Femur (tissue), 1 donor: ENCODE measurements around the gene NDUFAF3.
A peak's percentile ranks its signal among the peaks of the same experiment; 100 is the strongest.
"Not testable (repeated sequence)": the region's sequence is repeated elsewhere in the genome, so short reads cannot be mapped to it uniquely, and the experiment has no call there.

Experiments
- DNase-seq: peaks from one replicate; pipeline ENCODE4 v3.0.0-alpha.2; 2017

NDUFAF3 gene

DNA sequence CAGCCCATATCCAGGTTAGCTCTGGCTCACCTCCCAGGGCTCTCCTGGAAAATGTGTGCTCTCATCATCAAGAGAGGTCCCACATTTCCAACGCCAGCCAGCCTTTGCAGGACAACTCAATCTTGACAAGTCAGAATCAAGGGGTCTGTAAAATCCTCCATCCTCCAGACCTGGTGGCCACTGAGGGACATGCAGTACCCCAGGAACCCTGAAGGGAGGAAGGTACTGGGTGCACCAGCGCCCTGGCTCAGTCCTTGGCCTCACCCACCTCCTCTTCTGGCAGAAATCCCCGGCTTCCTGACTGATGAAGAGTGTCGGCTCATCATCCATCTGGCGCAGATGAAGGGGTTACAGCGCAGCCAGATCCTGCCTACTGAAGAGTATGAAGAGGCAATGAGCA, 20.8 kb upstream of the NDUFAF3 start:
- no peak for DNase-seq

DNA sequence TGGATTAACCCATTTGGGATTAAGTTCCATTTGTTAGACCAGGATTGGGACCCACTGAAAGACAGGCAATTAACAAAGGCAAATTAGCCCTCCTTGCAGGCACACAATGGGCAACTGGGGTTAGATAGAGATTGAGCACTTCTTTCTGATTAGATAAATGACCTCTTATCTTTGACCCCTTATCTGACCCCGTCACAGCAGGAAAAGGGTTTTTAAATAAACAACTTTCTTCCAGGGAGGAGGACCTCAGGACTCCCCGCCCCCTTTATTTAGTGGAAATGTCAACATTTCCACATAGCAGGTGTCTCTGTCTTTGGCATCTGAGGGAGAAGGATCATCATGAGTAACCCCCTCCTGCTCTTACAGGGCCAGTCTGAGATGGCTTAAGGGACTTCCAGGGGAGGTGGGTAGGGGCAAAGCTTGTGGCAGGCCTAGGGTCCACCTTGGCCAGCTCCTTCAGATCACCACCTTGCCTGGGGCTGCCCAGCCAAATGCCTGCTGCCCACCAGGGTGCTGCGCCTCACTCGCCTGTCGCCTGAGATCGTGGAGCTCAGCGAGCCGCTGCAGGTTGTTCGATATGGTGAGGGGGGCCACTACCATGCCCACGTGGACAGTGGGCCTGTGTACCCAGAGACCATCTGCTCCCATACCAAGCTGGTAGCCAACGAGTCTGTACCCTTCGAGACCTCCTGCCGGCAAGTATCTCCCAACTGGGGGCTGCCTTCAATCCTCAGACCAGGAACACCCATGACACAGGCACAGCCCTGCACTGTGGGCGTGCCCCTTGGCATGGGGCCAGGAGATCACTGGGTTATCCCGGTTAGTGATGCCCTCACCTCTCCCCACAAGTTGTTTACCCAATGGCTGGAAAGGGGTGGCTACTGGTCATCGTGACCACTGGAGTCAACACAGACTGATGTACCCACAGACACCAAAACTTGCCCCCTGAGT, 17.3 kb upstream of the NDUFAF3 start:
- peak; percentile 63 for DNase-seq

DNA sequence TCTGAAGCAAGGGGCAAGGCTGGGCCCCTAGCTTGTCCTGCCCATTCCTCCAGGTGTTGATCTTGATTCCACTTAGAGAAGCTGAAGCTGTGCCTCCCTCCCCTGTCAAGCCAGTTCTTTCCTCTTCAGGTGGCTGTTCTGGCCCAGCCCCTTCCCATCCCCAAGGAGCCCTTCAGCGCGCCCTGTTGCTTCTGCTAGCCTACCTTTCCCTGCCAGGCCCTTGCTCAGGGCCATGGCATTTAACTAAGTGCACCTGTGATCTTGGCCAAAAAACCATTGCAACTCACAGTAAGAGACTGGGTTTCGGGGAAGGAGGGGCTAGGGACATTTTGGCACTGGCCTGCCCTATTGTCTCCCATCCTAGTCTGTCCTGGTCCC, 16.6 kb upstream of the NDUFAF3 start:
- DNase-seq = no peak

DNA sequence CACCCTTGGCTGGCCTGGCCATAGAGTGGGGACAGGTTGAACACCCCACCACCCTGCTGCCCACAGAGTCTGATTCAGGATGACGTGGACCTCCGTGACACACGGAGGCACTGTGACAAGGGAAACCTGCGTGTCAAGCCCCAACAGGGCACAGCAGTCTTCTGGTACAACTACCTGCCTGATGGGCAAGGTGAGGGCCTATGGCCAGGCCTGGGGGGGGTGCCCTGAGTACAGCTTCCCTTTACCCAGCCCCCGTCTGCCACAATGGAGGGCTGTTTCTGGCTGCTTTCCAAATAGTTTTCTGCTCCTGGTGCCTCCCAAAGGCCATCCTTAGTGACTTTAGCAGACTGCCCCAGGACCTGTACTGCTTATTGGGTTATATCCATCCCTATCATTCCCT, 15.9 kb upstream of the NDUFAF3 start:
- DNase-seq = no peak

DNA sequence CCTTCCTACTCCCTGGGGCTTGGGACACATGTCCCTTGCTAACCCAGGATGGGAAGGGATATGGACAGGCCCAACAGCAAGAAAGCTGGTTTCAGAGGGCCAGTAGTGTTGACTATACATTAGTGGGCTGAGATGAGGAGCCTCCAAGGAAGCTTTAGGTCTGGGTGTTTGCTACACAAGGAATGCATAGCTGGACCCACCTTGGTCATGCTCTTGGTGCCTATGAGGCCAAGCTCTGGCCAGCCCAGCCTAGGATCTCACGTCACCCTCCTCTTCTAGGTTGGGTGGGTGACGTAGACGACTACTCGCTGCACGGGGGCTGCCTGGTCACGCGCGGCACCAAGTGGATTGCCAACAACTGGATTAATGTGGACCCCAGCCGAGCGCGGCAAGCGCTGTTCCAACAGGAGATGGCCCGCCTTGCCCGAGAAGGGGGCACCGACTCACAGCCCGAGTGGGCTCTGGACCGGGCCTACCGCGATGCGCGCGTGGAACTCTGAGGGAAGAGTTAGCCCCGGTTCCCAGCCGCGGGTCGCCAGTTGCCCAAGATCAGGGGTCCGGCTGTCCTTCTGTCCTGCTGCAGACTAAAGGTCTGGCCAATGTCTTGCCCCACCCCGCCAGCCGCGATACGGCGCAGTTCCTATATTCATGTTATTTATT, 15.4 kb upstream of the NDUFAF3 start:
- peak; percentile 62 for DNase-seq

DNA sequence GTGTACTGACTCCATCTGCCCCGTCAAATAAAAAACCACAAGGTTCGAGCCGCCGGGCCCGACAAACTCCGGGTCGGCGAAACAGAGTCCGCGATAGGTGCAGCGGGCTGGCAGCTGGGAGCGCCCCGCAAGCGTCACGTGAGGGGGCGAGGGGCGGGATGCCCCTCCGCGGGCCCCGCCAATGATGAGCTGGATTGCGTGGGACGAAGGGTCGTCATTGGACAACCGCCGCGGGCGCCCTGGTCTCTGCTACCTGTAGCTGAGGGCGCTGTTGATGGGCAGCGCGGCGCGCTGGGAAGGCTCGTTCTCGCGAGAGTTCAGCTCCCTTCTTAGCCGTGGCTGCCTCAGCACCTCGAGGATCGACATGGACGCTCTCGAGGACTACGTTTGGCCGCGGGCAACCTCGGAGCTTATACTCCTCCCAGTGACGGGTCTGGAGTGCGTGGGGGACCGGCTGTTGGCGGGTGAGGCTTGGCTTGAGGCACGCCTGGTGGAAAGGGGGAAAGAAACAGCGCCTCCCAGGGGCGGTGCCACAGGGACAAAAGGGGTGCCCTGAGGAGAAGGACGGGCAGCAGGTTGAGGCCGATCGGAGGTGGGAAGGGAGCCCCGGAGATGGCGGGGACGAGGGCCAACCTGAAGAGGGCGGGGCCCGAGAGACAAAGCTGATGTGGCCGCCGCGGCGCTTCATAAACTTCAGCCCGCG, 14.7 kb upstream of the NDUFAF3 start, which contains the start of gene WDR6:
WDR6 (plus strand) TSS at position 324 of the 703 bp plus-strand sequence; CDS start at position 365, 41 bp downstream.
- DNase-seq = peak; percentile 97

DNA sequence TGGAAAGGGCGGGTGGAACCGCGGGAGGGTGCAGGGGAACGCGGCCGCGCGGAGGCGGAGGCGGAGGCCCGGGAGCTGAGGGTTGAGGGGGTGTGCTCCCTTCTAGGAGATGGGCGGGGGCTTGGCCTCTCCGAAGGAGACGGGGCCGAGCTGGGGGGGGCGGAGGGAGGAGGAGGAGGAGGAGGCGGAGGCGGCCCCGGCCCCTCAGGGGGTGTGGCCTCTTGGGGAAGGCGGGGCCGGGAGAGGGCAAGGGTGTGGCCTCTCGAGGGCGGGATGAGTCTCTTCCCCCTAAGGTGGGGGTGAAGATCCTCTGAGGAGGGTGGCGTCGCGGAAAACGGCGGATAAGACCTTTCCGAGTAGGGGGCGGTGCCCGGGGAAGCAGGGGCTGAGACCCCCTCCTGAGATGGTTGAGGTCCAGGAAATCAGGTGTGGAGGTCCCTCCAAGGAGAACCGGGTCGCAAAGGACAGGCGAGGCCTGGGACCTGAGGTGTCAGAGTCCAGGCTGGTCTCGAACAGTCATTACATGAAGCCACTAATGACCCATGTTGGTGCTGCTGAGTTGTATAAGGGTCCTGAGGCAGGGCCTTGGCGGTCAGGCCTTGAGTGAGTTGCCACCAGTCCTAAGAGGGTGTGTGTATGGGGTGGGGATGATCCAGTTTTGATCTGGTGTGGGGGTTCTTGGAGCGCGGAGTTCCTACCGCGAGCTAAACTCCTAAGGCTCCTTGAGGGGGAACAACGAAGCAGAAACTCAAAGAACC, 14.0 kb upstream of the NDUFAF3 start:
- peak; percentile 94 for DNase-seq

DNA sequence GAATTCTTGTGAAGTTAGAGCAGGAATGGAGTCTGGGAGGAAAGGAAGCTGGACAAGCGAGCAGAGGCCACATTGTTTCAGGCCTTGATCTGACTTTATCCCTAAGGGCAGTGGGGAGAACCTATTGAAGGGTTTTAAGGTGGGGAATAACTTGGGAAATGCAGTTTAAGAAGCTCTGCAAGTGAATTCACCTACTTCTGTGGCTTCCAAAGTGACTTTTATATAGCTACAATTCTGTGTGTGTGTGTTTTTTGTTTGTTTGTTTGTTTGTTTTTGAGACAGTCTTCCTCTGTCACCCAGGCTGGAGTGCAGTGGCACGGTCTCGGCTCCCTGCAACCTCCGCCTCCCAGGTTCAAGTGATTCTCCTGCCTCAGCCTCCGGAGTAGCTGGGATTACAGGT, 13.3 kb upstream of the NDUFAF3 start:
- DNase-seq = not testable (repeated sequence)

DNA sequence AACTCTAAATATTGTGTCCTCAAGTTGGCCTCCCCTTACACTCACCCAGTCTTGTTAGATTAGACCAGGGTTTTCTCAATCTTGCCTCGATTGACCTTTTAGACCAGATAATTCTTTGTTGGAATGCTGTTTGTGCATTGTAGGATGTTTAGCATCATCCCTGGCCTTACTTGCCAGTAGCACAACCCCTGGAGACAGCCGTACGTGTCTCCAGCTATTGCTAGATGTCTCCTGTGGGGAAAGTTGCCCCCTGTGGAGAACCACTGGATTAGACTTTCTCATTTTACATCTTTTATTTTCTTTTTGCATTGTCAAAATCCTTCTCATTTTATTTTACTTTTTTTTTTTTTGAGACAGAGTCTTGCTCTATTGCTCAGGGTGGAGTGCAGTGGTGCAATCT, 12.5 kb upstream of the NDUFAF3 start:
- no peak for DNase-seq

DNA sequence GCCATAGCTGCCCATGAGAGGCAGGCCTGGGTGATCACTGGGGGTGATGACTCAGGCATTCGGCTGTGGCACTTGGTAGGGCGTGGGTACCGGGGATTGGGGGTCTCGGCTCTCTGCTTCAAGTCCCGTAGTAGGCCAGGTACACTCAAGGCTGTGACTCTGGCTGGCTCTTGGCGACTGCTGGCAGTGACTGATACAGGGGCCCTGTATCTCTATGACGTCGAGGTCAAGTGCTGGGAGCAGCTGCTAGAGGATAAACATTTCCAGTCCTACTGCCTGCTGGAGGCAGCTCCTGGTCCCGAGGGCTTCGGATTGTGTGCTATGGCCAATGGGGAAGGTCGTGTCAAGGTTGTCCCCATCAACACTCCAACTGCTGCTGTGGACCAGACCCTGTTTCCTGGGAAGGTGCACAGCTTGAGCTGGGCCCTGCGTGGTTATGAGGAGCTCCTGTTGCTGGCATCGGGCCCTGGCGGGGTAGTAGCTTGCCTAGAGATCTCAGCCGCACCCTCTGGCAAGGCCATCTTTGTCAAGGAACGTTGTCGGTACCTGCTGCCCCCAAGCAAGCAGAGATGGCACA, 9.4 kb upstream of the NDUFAF3 start:
- DNase-seq = peak; percentile 20

DNA sequence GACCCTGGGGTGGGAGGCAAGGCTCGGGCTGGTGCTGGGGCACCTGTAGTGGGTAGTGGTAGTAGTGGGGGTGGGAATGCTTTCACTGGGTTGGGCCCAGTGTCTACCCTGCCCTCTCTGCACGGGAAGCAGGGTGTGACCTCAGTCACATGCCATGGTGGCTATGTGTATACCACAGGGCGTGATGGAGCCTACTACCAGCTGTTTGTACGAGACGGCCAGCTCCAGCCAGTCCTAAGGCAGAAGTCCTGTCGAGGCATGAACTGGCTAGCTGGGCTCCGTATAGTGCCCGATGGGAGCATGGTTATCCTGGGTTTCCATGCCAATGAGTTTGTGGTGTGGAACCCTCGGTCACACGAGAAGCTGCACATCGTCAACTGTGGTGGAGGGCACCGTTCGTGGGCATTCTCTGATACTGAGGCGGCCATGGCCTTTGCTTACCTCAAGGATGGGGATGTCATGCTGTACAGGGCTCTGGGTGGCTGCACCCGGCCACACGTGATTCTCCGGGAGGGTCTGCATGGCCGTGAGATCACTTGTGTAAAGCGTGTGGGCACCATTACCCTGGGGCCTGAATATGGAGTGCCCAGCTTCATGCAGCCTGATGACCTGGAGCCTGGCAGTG, 8.7 kb upstream of the NDUFAF3 start:
- no peak for DNase-seq

DNA sequence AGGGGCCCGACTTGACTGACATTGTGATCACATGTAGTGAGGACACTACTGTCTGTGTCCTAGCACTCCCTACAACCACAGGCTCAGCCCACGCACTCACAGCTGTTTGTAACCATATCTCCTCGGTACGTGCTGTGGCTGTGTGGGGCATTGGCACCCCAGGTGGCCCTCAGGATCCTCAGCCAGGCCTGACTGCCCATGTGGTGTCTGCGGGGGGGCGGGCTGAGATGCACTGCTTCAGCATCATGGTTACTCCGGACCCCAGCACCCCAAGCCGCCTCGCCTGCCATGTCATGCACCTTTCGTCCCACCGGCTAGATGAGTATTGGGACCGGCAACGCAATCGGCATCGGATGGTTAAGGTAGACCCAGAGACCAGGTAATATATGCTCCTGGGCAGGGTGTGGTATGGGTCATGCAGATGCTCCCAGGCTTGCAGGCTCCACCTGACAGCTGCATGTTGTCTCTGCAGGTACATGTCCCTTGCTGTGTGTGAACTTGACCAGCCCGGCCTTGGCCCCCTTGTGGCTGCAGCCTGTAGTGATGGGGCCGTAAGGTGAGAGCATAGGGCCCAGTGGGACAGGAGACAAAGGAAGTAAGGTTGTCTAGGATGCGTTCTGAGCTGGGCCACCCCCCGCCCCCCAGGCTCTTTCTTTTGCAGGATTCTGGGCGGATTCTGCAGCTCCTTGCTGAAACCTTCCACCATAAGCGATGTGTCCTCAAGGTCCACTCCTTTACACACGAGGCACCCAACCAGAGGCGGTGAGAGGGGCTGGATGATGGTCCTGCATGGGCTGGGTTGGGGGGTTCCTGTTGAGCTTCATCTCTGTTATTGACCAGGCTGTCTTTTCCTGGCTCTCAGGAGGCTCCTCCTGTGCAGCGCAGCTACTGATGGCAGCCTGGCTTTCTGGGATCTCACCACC, 7.9 kb upstream of the NDUFAF3 start:
- DNase-seq = no peak

DNA sequence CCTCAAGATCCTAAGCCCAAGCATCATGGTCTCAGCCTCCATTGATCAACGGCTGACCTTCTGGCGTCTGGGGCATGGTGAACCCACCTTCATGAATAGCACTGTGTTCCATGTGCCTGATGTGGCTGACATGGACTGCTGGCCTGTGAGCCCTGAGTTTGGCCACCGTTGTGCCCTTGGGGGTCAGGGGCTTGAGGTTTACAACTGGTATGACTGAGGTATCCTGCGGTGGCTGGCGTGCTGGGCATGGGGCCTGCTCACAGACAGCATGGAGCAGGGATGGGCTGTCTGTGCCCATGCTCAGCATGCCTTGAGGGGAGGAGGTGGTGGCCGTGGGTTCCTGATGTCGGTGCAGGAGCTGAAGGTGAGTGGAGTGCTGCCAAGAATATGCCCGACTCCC, 6.8 kb upstream of the NDUFAF3 start:
- no peak for DNase-seq

DNA sequence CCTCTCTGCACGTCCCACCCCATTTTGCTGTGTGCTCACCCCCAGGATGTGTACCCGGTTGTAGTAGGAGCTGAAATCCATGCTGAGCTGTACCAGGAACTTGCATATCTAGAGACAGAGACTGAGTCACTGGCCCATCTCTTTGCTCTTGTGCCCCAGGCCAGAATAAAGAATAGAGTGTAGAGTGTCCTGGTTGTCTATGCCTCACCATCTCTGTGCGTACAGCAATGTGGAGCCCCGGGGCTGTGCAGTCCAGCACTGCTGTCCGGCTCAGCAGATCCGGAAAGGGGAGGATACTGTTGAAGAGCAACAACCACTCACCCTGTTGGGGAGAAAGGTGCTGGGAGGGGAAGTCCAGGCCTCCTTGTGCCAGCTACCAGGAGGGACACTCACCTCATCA, 6.2 kb upstream of the NDUFAF3 start:
- DNase-seq = no peak

DNA sequence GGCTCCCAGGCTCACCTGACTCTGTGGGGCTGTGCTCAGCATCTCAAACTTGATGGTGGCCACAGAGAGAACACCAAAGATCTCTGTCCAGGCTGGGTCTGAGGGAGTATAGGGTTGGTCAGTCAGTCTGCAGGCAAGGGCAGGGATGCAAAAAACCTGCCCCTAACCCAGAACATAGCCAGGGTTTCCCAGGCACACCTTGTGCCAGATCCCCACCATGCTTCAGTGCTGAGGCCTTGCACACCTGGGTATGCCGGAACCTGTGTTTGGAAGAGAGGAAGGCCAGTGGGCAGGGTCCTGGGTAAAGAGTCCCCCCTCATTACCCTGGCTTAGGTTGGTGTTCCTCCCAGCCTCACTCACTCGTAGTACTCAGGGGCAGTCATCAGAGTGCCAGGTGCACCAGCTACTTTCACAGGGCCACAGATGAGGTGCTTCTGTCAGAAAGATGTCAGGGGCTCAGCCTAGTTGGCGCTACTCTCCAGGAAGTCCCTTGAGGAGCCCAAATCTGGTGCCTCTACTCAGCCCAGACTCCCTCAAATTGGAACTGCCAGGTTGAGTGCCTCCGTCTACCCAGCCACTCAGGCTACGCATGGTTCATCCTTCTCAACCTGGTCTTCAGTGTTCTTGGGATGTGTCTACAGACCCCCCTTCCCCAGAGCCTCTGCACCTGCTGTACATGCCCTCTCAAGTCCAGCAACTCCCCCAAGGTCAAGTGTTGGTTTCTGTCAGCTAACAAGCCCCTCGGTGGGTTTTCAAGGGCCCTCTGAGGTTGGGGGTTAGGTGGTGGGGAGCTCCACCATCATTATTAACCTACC, 5.3 kb upstream of the NDUFAF3 start:
- DNase-seq = peak; percentile 20

DNA sequence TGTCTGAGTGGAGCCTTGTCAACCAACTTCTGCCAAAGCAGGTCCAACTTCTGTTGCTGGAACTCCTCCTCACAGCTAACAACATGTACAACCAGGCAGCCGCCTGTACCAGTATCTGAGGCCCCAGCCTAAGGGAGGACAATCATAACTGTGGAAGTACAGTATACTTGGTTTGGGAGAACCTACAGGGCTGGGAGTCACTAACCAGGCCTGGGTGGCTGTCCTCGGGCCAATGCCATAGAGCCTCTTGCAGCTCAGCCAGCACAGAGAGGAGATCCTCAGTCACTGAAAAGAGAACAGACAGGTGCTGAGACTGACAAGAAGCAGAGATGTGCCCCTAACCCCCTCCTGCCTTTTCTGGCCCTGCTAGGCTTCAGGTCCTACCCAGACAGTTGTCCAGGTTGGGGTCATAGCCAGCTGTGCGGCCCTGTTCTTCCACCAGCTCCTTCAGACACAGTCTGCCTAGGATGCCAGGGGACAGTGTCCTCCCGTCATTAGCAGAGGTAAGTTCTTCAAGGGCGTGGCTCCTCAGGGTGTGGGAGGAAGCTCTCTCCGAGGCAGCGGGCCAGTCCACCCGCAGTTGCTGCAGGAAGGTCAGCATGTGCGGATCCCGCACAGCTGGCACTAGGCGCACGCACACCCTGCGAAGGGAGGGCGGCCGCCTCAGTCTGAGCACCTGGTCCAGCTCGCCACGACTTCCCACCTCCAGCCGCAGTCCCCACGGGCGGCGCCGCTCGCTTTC, 4.5 kb upstream of the NDUFAF3 start:
- peak; percentile 30 for DNase-seq

DNA sequence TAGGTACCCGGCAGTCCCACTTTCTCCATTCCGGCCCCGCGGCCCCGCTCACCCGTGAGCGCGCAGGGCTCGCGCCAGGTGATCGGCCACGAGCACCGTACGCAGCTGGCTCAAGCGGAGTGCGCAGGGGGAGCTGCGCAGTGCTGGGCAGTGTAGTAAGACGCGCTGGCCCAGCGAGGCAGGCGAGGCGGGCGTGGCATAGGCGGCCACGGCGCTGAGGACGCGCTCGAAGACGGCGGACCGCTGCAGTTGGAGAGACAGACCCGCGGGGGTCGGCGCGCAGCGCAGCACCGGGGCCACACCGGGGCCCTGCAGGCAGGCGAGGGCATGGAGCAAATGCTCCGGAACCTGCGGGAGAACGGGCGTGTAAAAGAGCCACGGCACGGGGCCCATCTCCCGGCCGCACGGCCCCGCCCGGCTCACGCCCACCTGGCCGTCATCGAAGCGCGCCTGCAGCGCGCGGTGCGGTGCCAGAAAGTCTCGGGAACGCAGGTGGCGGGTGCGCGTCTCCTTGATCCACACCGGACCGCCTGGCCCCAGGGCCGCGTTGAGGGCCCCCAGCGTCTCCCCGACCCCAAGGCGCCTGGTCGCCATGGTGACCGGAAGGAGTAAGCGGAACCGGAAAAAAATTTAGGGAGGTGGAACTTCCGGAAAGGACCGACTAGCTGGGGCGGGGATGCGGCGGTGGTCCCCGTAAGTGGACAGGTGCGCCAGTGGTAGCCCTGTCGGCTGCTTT, 3.8 kb upstream of the NDUFAF3 start, which contains the start of gene DALRD3:
DALRD3 (minus strand) TSS at position 610 of the 736 bp plus-strand sequence; CDS start at position 594, 16 bp downstream.
- peak; percentile 80 for DNase-seq

DNA sequence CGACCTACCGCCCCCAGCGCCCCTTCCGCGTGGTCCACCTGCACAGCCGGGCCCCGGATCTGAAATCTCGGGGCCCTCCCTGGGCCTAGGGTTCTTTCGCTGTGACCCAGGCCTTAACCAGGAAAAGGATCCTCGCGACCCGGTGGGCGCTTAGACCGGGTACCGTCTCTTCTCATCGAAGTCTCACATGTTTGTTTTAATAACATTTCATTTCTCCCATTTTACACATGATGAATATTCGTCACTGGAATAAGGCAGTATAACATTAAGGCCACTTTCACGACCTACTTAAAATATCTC, 3.3 kb upstream of the NDUFAF3 start:
- DNase-seq = no peak
